Measurements from ENCODE around the gene NPHP4.
"Not testable (repeated sequence)": the region's sequence is repeated elsewhere in the genome, so short reads cannot be mapped to it uniquely, and the experiment has no call there.

NPHP4 gene

DNA sequence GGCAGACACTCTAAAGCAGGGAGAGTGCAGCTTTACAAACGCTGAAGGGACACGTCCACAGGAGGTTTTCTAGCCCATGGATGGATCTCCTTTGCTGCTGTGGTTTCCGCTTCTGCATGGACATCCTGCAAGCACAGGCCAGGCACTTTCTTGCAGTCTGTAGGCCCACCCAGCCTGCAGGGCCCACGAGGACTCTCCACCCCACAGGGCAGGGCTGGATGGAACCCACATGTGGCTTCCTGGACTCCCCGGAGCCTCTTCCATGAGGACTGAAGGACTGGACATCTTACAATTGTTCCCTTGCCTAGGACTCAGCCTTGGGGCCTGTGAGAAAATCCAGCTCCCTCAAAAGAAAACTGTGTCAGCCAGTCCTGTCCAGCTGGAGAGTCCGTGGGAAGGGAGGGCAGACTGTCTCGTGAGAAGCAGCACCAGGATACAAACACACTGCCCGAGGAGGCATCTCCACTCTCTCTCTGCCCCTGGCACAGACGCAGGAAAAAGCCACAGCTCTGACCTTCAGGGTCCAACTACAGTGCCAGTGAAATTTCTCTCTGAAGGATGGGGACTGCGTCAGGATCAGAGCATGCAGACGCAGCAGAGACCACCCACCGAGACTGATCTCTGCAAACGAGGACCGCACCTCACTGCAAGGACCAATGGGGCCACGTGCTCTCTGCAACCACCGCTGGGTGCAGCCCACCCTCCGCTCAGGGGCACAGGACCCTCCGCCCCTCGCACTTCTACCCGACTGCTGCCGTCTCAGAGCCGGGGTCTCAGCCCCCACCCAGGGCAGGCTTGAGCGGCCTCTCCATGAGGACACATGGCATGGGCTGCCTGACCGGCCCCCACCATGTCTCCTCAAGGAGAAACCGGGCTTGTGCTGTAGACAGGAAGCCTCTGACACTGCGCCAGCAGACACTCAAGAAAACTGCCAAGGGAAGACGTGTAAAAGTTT is 130.1 kb downstream of the NPHP4 start:
- Histone ChIP-seq H3K9ac (ENCODE audit: low read length) (no peak overlapping the region), H3K27me3 (ENCODE audit: control insufficient read depth, insufficient read depth, low read length) (no peaks in the 10 kb centered on the region), H3K4me3 (ENCODE audit: low read length) (no peak overlapping the region), H3K36me3 (ENCODE audit: control insufficient read depth, insufficient read depth, low read length) (peaks cover 3% of the 10 kb centered on the region), H3K27ac (ENCODE audit: low read depth, low read length) (no peak overlapping the region), H3K4me1 (ENCODE audit: control insufficient read depth, insufficient read depth, low read length) (no peaks in the 10 kb centered on the region)

DNA sequence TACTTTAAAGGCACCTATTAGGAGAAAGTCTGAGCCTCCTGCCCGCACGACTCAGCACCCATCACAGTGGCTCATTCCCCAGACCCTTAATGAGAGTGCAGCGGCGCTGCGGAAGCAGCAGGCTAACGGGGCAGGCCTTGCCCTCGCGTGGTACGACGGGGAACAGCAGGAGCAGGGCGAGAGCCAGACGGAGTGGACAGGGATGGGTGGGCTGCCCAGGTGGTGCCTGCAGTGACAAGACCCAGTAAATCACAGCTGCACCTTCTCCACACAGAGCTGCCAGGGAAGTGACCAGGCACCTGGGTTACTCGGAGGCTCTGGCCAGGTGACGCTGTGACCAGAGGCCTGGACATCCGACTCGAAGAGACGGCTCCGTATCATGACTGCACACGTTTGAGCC is 131.9 kb downstream of the NPHP4 start:
- no peak overlapping the region for H3K4me3 ChIP-seq (ENCODE audit: low read length)
- H3K36me3 ChIP-seq (ENCODE audit: control insufficient read depth, insufficient read depth, low read length), result peaks cover 3% of the 10 kb centered on the region
- no peak overlapping the region for H3K9ac ChIP-seq (ENCODE audit: low read length)
- no peak overlapping the region for H3K27ac ChIP-seq (ENCODE audit: low read depth, low read length)
- no peaks in the 10 kb centered on the region for H3K4me1 ChIP-seq (ENCODE audit: control insufficient read depth, insufficient read depth, low read length)
- no peaks in the 10 kb centered on the region for H3K27me3 ChIP-seq (ENCODE audit: control insufficient read depth, insufficient read depth, low read length)

DNA sequence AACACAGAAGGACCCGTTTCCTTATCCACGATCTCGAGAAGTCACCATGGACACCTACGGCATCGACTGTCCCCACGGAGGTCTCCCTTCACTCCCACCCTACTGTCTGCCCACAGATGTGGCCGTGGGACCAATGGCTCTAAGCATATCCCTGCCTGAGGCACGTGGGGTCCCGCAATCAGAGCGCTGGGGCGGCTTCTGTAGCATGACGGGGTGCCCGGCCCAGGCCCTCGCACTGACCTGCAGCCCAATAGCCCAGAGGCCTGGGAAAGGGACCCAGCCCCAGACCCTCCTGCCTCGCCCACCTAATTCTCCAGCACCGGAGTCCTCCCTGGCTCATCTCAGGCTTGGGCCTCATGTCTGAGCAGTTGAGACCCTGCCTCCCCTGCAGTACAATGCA is 132.5 kb downstream of the NPHP4 start:
- Histone ChIP-seq H3K4me1 (ENCODE audit: control insufficient read depth, insufficient read depth, low read length) (no peaks in the 10 kb centered on the region), H3K27me3 (ENCODE audit: control insufficient read depth, insufficient read depth, low read length) (no peaks in the 10 kb centered on the region), H3K9ac (ENCODE audit: low read length) (no peak overlapping the region), H3K27ac (ENCODE audit: low read depth, low read length) (no peak overlapping the region), H3K4me3 (ENCODE audit: low read length) (no peak overlapping the region), H3K36me3 (ENCODE audit: control insufficient read depth, insufficient read depth, low read length) (peaks cover 3% of the 10 kb centered on the region)

DNA sequence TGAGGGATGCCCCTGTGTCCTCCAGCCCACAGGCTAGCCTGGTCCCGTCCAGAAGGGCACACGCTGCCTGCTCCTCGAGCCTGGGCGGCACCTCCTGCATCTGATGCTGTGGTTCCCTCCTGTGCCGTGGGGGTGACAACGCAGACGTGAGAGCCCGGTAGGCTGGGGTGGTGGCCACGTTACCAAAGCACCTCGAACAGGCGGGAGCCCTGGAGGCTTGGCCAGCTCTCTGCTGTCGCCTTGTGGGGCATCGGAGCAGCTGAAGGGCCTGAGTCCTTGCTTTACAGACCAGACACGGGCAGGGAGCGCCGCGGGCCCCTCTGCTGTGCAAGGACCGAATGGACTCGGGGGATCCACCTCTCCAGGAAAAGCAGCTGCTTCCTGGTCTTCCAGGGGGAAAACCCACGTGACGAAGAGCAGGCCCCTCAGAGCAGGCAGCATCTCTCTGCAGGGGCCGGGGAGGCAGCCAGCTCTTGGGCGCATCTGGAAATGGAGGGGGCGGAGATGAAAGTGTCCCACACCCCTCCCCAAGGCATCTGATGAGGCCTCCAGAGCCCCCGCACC is 133.3 kb downstream of the NPHP4 start:
- H3K27me3 ChIP-seq (ENCODE audit: control insufficient read depth, insufficient read depth, low read length), result no peaks in the 10 kb centered on the region
- no peak overlapping the region for H3K4me3 ChIP-seq (ENCODE audit: low read length)
- H3K4me1 ChIP-seq (ENCODE audit: control insufficient read depth, insufficient read depth, low read length), result no peaks in the 10 kb centered on the region
- H3K36me3 ChIP-seq (ENCODE audit: control insufficient read depth, insufficient read depth, low read length), result peaks cover 3% of the 10 kb centered on the region
- H3K9ac ChIP-seq (ENCODE audit: low read length), result no peak overlapping the region
- H3K27ac ChIP-seq (ENCODE audit: low read depth, low read length), result no peak overlapping the region

DNA sequence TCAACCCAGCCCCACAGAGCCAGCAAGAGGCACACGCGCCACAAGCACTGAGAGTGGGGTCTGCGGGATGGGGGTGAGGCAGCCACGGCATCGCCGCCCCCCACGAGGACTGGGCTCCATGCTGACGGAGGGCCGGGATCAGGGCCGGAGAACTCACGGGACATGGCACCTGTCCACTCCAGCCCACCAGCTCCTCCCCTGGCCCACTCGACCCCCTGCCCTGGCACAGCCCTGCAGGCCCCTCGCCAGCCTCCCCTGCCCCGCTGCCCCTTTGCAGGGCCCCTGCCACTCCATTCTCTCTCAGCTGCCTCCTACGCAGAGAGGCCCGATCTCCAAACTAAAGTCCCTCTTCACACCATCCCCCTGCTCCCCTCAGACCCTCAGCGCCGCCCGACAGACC is 134.0 kb downstream of the NPHP4 start:
- H3K4me1 ChIP-seq (ENCODE audit: control insufficient read depth, insufficient read depth, low read length), result no peaks in the 10 kb centered on the region
- H3K4me3 ChIP-seq (ENCODE audit: low read length), result no peak overlapping the region
- no peaks in the 10 kb centered on the region for H3K27me3 ChIP-seq (ENCODE audit: control insufficient read depth, insufficient read depth, low read length)
- H3K27ac ChIP-seq (ENCODE audit: low read depth, low read length), result no peak overlapping the region
- H3K9ac ChIP-seq (ENCODE audit: low read length), result no peak overlapping the region
- peaks cover 3% of the 10 kb centered on the region for H3K36me3 ChIP-seq (ENCODE audit: control insufficient read depth, insufficient read depth, low read length)

DNA sequence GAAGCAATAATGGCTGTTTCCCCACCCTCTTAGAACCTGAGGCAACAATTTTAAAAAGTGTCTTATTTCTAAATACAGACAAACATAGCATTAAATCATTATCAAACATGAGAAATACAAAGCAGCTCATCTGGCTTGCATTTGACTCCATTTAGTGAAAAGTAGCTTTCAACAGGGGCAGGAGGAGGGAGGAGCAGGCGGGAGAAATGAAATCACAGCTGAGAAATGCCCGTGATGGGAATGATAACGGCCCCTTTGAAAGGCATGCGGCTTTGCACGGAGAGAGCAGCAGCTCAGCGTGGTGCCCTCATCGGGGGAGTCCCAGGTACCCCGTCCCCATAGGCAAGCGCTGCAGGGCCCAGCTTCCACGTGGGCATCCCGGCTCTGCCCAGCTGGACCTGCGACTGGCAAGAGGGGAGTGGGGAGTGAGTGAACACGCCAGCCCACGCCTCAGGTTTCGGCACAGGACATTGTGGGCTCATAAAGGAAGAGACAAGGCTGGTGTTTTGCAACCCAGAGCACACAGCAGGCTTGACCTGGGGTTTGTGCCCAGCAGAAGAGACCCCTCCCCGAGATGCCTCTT is 134.6 kb downstream of the NPHP4 start:
- no peaks in the 10 kb centered on the region for H3K27me3 ChIP-seq (ENCODE audit: control insufficient read depth, insufficient read depth, low read length)
- H3K36me3 ChIP-seq (ENCODE audit: control insufficient read depth, insufficient read depth, low read length), result peaks cover 3% of the 10 kb centered on the region
- no peak overlapping the region for H3K9ac ChIP-seq (ENCODE audit: low read length)
- H3K4me3 ChIP-seq (ENCODE audit: low read length), result no peak overlapping the region
- no peak overlapping the region for H3K27ac ChIP-seq (ENCODE audit: low read depth, low read length)
- H3K4me1 ChIP-seq (ENCODE audit: control insufficient read depth, insufficient read depth, low read length), result no peaks in the 10 kb centered on the region

DNA sequence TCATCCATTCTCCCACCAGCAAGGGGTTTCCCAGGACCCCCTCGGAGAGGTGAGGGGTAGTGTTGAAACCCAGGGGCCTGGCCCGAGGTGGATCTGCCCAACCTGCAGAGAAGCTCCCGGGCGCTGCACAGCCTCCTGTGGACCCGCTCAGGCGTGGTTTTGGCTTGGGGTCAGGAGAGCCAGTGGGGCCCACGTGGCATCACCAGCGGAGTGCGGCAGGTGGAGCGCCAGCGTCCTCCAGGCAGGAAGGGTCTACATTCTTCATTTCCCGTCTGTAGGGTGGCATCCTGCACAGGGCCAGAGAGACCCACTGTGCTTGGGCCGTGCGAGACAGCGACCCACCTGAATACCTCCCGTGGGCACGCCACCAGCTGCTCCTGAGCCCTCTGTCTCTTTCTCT is 135.2 kb downstream of the NPHP4 start:
- no peak overlapping the region for H3K9ac ChIP-seq (ENCODE audit: low read length)
- H3K27me3 ChIP-seq (ENCODE audit: control insufficient read depth, insufficient read depth, low read length), result no peaks in the 10 kb centered on the region
- H3K4me3 ChIP-seq (ENCODE audit: low read length), result no peak overlapping the region
- H3K36me3 ChIP-seq (ENCODE audit: control insufficient read depth, insufficient read depth, low read length), result no peaks in the 10 kb centered on the region
- H3K4me1 ChIP-seq (ENCODE audit: control insufficient read depth, insufficient read depth, low read length), result no peaks in the 10 kb centered on the region
- H3K27ac ChIP-seq (ENCODE audit: low read depth, low read length), result no peak overlapping the region

DNA sequence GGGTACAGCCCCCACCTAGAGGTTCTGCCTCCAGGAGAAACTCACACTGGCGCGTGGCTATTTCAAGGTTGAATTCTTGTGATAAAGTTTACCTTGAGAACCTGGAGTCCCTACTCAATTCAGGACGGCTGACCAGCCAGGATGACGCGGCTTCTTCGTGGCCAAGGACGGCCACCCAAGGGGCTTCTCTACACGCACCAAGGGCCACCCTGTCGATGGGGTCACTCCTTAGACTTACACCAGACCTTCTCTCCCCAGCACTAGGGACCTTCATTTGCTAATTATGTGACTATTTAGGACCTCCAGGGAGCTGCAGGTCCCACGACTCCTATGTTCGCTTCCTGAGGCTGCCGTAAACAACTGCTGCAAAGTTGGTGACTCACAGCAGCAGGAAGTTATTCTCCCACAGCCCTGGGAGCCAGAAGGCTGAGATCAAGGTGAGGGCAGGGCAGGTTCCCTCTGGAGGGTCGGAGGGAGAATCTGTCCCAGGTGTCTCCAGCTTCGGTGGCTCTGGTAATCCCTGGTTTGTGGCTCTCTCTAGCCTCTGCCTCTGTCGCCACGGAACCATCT is 135.9 kb downstream of the NPHP4 start:
- Histone ChIP-seq H3K27ac (ENCODE audit: low read depth, low read length) (no peak overlapping the region), H3K27me3 (ENCODE audit: control insufficient read depth, insufficient read depth, low read length) (no peaks in the 10 kb centered on the region), H3K36me3 (ENCODE audit: control insufficient read depth, insufficient read depth, low read length) (no peaks in the 10 kb centered on the region), H3K9ac (ENCODE audit: low read length) (no peak overlapping the region), H3K4me1 (ENCODE audit: control insufficient read depth, insufficient read depth, low read length) (no peaks in the 10 kb centered on the region), H3K4me3 (ENCODE audit: low read length) (no peak overlapping the region)

DNA sequence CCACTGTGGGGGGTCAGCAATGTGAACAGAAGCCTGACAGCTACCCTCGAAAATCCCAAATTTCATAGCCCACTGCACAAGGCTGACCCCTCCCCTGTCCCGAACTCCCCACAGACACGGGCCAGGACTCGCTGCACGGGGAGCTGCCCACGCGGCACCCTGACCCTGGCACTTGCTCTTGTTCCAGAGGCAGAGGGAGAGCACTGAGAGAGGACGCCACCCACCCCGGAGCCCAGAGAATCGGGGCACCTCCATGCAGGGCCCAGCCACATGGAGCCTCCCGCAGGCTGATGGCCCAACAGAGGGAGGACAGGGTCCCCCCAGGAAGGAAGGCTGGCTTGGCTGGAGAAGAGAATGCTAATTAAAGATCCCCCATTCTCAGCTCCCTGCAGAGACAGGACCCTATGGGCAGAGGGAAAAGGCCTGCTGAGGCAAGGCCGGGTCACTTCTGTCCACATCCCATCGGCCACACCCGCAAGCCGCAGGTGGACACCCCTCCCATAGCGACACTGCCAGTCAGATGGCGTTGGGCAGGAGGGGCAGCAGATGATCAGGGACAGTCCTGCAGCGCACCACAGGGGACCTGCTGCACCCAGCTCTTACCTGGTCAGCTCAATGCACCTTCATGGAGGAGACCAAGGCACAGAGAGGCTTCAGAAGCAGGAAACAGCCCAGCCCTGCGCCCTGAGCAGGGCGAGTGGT is 136.9 kb downstream of the NPHP4 start:
- H3K4me3 ChIP-seq (ENCODE audit: low read length), result no peak overlapping the region
- H3K9ac ChIP-seq (ENCODE audit: low read length), result no peak overlapping the region
- H3K27me3 ChIP-seq (ENCODE audit: control insufficient read depth, insufficient read depth, low read length), result no peaks in the 10 kb centered on the region
- no peaks in the 10 kb centered on the region for H3K36me3 ChIP-seq (ENCODE audit: control insufficient read depth, insufficient read depth, low read length)
- no peaks in the 10 kb centered on the region for H3K4me1 ChIP-seq (ENCODE audit: control insufficient read depth, insufficient read depth, low read length)
- H3K27ac ChIP-seq (ENCODE audit: low read depth, low read length), result no peak overlapping the region

DNA sequence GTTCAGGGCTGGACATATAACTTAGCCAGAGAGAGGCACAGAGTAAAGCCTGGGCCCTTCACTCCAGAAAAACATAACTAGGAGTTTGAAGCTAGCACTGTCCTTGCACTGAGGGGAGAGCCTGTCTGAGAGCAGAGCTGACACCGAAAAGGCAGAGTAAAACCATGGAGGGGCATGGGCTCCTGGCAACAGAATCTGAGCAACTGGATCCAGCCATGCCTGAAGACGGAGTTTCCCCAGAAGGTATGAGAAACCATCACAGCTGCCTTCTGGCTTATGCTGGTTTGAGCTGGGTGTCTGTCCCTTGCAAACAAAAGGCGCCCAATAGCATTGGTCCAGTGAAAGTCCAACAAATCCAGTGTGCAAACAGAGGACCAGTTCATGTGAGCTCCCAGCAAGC is 137.5 kb downstream of the NPHP4 start:
- Histone ChIP-seq H3K36me3 (ENCODE audit: control insufficient read depth, insufficient read depth, low read length) (no peaks in the 10 kb centered on the region), H3K27ac (ENCODE audit: low read depth, low read length) (no peak overlapping the region), H3K27me3 (ENCODE audit: control insufficient read depth, insufficient read depth, low read length) (no peaks in the 10 kb centered on the region), H3K4me1 (ENCODE audit: control insufficient read depth, insufficient read depth, low read length) (no peaks in the 10 kb centered on the region), H3K4me3 (ENCODE audit: low read length) (no peak overlapping the region), H3K9ac (ENCODE audit: low read length) (no peak overlapping the region)

DNA sequence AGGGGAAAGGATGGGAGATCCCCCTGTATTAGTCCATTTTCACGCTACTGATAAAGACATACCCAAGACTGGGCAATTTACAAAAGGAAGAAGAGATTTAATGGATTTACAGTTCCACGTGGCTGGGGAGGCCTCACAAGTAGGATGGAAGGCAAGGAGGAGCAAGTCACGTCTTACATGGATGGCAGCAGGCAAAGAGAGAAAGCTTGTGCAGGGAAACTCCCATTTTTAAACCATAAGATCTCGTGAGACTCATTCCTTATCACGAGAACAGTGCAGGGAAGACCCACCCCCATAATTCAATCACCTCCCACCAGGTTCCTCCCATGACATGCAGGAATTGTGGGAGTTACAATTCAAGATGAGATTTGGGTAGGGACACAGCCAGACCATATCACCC is 138.4 kb downstream of the NPHP4 start:
- H3K4me1 ChIP-seq (ENCODE audit: control insufficient read depth, insufficient read depth, low read length); H3K36me3 ChIP-seq (ENCODE audit: control insufficient read depth, insufficient read depth, low read length); H3K4me3 ChIP-seq (ENCODE audit: low read length); H3K9ac ChIP-seq (ENCODE audit: low read length); H3K27ac ChIP-seq (ENCODE audit: low read depth, low read length); H3K27me3 ChIP-seq (ENCODE audit: control insufficient read depth, insufficient read depth, low read length): not testable (repeated sequence)

DNA sequence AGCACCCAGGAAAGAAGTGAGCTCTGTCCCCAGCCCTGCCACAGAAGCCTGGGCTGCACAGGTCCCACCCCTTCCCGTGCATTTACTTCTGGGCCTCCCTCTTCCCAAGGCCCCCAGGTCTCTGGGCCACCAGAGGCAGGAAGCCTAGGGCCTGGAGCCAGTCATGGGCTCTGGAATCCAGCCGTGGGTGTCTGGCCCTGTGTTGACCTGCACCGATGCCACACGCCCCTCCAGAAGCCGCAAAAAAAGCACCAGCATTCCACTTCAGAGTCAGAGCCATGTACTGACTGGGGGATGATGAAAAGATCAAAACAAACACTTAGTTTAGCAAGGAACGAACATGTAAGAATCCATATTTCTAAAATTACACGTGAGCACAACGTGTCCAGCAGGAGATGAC is 141.7 kb downstream of the NPHP4 start:
- Histone ChIP-seq H3K4me1 (ENCODE audit: control insufficient read depth, insufficient read depth, low read length) (no peaks in the 10 kb centered on the region), H3K9ac (ENCODE audit: low read length) (no peak overlapping the region), H3K4me3 (ENCODE audit: low read length) (no peak overlapping the region), H3K36me3 (ENCODE audit: control insufficient read depth, insufficient read depth, low read length) (no peaks in the 10 kb centered on the region), H3K27me3 (ENCODE audit: control insufficient read depth, insufficient read depth, low read length) (peaks cover 5% of the 10 kb centered on the region), H3K27ac (ENCODE audit: low read depth, low read length) (no peak overlapping the region)

Data from rectal smooth muscle tissue (tissue), 1 donor.